SH-SY5Y (cell line): Measurements from ENCODE around the gene CNN3.

Experiments
- GATA2 ChIP-seq: IDR thresholded peaks from 2 replicates; pipeline ENCODE4 v1.6.1; 2011; ENCODE audit warnings: mild to moderate bottlenecking, low read depth, low read length
- GATA3 ChIP-seq: IDR thresholded peaks from 2 replicates; pipeline ENCODE4 v1.6.1; 2011; ENCODE audit warnings: low read depth, mild to moderate bottlenecking, low read length, moderate library complexity

GRCh38 chr1:94951509-94952208 lies 24.7 kb upstream of the CNN3 start:
- TF ChIP-seq GATA3, result peak; percentile 79
- TF ChIP-seq GATA2, result peak; percentile 70
